ENCODE measurements around the gene SPATS2L.
"Not testable (repeated sequence)": the region's sequence is repeated elsewhere in the genome, so short reads cannot be mapped to it uniquely, and the experiment has no call there.

The SPATS2L gene

DNA sequence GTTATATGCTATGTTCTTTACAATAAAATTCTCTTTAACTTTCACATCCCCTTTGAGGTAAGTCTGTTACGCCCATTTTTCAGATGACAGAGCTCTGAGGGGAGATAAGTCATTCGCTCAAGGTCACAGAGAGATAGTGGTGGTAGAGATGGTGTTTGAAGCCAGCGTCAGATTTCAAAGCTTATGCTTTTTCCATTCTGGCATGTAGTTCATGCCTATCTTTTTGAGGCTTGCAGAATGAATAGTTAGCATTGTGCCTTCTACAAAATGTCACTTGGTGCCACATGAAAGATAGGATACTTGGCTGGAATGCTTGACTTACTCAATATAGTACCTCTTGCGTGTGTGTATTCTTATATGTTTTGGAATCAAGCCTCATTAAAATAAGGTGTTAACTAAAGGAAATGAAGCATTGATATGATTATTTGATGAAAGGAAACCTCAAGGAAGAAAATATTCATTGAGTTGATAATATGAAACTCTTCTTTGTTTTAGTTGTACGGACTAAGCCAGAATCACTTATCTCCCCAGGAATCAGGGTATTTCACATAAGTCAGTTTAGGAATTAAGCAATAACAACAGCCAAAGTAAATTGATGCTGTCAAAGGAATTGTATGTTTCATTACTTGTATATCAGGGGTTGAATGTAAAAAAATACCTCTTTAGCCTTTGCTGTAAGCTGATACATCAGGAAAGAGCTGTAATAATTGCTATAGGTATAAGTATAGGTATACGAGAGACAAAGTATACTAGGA is 15.5 kb downstream of the SPATS2L start:
- no peak for DNase-seq

DNA sequence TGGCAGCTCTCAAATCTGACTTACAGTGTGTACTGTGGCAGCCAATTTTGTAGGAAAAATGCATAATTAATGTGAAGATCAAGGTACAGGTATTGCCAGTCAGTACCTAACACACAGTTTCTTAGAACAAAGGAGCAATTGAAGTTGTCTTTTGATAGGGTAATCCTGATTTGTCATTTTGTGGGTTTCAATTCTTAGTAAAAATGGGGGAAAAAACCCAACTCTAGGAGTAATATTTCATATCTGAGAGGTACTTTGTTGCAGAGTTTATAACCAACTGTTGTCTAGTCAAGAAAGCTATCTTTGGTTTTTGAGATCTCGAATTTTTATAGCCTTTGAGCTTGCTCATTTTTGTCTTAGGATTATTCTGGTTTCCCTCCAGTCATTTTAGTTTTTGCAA is 16.1 kb downstream of the SPATS2L start:
- DNase-seq, result no peak

DNA sequence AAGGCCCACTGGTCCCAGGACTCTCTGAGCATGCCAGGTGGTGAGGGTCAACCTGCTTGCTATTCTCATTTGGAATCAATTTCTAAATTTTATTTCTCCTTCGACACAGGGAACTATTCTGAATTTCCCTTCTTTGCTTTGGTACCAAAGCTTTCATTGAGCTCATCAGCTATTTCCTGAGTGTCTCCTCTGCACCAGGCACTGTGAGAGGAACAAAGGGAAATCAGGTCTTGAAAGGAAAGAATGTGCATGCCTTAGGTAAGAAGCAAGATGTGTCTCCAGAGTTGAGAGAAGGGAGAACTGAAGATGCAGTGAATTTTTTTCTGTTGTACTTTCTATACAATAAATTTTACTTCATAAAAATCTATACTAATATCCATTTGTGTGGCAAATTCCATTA is 17.9 kb downstream of the SPATS2L start:
- DNase-seq, result no peak

DNA sequence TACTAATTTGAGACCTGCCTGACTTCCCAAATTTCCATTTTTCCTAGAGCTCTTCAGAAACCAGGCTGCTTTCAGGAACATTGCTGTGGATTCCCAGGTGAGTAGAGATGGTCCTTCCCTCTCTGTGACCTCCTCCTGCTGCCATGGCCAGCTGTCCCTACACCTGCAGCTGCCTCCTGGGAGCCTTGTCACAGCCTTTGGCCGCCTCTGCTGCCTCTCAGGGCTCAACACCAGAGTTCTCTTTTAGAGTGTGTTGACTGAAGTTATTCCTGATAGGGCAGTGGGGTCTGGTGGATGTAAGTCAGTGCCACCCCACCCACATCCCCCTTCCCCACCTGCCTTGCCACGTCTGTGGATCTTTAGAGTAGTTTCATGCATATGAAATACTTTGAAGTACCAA is 22.9 kb downstream of the SPATS2L start:
- no peak for DNase-seq

DNA sequence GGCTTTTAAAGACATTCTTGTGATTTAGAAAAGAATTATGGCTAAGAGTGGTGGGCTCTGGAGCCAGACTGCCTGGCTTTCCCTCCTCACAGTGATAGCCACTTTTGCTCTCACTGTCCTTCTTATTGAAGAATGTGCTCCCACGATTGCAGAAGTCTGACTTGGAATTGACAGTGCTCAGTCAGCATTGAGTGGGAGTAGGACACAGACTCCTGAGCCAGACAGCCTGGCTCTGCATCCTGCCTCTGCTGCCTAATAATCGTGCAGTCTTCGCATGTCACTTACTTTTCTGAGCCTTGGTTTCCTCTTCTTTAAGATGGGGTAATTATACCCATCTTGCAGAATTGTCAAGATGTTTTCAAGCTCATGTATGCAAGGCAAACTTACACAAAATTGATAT is 23.3 kb downstream of the SPATS2L start:
- DNase-seq, result no peak

DNA sequence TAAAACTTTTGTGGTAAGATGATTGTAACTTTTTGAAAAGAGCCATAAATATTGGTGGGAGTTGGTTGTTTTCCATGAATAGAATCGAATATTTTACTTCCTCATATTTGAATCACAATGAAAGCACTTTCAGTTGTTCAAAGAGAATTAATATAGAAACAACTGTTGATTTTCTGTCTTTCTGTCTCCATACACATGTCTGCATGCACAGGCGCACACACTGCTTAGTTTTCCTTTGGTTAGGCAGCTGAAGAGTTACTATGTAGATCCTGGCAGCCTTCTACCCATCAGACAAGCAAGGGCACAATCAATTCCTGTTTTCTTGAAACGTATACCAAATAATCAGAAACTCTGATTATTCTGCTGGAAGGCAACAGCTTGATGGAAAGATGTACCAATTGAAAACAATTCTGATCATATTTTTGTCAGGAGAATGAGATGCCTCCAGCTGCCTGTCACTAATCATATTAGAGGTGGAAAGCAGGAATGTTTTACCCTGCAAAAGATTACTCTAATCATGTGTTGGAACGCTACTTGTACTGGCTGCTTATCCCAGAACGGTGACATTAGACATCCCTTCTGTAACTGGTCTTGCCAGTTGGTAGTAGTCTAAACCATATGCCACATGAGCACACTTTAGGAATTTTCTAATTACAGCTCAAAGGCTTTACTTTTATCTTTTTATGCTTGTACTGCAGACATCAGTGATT is 24.0 kb downstream of the SPATS2L start:
- DNase-seq, result no peak

DNA sequence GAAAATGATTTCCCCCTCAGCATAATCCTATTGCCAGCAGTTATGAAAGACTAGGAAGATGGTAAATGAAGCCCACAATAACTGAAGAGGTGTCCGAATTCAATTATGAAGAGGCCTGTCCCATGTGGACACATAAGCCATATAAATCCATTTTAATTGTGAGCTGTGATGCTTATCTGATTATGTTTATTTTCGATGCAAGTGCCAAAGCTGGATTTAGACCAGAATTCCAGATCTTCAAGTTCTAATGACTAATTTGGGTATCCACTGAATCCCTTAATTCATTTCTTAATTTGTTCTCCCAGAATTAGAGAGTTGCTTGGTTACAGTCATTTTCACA is 24.5 kb downstream of the SPATS2L start:
- DNase-seq, result no peak

DNA sequence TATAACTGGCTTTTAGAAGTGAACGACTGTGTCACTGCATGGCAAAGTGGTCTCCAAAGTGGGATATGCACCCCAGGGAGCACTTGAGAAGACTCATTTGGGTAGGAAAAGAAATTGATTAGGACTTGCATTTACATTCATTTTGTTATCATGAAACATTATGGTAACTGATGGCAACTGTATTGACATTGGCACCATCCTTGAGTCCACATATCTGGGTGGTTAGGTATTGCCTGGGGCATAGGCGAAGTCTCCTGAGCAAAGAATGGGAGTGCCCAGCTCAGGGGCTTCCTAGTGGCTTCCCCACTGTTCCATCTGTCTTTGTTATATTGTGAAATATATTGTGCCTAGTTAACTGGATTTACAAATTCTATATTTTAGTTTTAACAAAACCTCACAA is 29.2 kb downstream of the SPATS2L start:
- DNase-seq, result no peak

DNA sequence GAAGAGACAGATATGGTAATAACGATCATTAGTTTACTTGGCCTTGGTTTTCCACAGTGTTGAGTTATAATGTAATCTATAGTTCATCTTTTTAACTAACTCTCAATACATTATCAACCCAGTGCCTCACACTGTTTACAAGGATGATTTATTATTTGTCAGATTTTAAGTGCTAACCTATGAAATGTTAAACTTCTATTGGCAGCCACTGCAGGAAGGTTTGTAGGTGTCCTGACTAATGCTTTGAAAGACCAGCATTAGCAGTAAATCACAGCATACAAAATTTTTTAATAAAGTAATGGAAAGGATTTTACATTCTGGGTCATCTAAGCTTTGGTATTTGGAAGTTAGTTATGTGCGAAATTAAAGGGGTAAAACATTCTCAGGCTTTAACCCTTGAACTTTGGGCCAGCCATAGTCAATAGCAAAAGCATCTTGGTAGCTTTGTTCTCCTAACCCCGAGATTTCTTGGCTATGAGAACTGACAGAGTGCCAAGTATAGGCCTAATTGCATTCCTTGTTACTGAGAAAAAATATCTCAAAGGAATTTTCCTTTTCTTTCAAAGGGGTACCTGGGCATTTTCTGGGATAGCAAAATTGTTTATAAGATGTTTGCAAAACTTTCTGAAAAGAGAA is 30.6 kb downstream of the SPATS2L start:
- DNase-seq, result no peak

DNA sequence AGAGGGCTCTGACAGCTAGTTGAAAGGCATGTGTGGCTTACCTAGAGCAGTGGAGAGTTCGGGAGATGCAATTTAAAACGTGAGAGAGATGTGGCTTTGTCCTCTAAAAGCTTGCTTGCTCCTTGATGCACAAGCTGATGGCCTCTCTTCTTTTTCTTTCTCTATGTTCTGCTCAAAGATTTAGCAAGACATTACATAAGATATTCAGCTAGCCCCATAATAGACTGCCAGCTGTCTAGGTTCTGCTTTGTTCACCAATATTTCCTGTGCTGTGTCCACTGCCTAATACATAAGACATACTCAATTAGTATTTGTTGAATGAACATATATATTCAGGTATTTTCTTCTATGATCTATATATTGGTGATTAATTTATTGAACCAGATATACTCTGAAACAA is 31.1 kb downstream of the SPATS2L start:
- DNase-seq, result no peak

DNA sequence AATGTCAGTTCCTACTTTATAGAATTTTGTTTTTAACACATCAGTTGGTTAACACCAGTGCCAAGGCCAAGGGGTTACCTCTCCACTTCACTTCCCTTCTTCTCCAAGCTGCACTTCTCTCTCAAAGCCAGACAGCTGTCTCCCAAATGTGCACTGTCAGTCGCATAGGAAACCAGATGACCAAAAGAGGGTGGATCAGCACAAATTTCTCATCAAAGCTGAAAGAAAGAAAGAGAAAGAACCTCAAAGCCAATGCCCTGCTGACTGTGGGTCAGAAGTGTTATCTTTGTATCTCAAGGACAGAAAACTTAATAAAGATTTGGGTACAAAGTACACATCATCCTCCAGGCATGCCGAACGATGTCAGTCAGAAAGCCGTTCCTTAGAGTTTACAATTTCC is 32.2 kb downstream of the SPATS2L start:
- no peak for DNase-seq

DNA sequence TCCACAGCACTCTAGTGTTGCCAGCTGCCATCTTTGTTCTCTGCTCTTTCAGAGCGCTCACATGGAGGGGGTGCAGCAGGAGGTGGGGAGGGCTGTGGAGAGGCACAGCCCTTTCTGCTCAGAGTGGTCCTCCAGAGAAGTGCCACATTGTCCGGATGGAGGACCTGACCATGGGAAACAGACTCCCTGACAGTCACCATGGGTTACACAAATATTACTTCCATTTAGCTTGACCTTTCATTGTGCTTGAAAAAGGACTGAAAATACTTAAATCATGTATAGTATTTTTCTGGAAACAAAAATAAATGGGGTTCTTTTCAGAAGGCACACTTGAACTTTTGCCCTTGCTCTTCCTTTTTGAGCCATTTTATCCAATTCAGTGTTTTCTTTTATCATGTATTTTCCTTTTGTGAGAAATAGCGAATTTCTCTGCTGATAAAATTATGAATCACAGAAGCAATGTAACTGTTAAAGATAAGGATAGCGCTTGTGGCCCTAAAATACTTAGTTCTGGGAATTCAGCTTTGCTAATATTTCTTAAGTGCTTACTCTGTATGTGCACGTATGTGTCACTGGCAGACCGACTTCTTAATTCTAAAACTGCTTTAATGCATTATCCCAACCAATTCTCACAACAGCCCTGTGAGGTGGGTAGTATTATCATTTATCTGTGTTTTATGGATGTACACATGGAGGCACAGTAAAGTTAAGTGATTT is 34.2 kb downstream of the SPATS2L start:
- no peak for DNase-seq

DNA sequence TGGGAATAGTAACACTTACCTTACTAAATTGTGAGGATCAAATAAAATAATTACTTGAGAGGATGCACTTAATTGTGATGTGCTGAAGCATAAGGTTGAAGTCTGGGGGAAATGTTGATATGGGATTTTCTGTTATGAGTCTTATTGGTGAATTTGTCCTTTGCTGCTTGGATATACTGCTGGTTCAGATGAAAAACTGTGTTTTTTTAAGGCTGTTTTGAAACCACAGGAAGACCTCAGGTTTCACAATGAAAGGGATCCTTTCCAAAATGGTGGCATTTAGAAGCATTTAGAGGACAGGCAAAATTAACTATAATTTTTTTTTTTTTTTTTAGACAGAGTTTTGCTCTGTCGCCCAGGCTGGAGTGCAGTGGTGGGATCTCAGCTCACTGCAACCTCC is 34.9 kb downstream of the SPATS2L start:
- DNase-seq, result no peak

DNA sequence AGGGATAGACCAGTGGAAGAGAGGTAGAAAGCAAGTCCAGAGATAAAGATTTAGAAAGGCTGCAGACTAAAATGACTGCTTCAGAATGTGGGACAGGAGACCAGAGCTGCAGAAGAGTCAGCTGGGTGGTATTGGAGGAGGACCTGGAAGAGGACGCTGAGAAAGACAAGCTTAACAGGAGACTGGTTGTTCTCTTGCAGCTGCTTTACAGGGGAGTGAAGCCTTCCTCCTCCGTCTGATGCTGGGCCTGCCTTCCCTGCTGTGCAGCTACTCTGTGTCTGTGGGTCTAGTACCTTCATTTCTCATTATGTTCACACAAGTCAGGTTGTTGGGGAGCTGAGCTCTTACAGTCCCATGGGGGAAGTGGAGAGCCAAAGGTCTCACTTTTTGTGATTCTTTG is 35.7 kb downstream of the SPATS2L start:
- DNase-seq, result no peak

DNA sequence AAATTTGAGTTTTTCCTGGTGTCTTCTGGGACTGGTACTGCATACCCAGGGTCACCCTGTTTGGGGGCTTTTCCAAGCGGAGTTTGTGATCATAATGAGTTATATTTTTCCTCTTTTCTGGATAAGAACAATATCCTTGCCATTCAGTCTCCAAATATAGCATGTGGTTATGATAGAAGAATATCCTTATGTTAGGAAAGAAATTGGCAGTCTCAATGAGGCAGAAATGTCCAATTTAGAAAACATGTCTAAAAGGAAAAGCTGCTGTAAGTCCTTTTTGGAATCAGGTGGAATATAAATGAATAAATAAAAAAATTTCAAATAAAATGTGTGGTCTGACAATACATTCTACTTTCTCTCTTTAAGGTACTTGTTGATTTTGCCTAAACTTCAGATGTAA is 36.2 kb downstream of the SPATS2L start:
- DNase-seq, result no peak

DNA sequence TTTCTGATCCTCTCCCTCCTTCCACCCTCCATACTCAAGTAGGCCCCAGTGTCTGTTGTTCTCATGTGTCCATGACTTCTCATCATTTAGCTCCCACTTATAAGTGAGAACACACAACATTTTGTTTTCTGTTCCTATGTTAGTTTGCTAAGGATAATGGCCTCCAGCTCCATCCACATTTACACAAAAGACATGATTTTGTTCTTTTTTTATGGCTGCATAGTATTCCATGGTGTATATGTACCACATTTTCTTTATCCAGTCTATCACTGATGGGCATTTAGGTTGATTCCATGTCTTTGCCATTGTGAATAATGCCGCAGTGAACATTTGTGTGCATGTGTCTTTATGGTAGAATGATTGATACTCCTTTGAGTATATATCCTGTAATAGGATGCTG is 37.7 kb downstream of the SPATS2L start:
- DNase-seq, result not testable (repeated sequence)

DNA sequence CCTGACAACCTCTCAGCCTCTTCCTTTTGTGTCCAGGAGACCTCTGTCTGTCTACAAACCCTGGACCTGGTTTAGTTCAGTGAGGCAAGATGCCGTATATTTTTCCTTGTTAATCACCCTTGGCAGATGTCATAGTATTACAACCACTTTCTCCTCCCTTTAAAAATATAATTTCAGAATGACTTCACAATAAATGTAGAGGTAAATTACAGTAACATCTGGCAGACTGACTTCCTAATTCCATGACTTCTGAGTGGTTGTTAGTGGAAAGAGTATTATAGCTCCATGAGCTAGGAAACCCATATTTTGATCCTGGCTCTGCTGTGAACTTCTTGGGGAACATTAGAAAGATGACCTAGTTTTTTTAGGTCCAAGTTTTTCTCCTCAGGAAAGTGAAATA is 39.5 kb downstream of the SPATS2L start:
- no peak for DNase-seq

DNA sequence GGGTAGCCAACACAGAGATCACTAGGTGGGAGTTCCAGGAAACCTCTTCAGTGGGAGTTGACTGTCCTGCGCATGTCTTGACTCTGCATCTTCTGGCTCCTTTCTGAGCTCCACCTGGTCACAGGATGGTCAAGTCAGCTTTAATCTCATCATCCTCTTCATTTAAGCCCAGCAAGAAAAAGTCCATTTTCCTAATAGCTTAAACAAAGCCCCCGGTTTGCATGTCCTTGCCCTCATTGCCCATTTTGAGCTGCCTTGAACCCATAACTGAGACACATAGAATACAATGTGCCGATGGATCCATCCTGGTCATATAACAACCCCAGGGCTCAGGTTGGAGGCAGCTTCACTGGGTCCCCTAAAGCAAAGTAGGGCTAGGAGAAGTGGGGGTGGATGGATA is 40.8 kb downstream of the SPATS2L start:
- no peak for DNase-seq

DNA sequence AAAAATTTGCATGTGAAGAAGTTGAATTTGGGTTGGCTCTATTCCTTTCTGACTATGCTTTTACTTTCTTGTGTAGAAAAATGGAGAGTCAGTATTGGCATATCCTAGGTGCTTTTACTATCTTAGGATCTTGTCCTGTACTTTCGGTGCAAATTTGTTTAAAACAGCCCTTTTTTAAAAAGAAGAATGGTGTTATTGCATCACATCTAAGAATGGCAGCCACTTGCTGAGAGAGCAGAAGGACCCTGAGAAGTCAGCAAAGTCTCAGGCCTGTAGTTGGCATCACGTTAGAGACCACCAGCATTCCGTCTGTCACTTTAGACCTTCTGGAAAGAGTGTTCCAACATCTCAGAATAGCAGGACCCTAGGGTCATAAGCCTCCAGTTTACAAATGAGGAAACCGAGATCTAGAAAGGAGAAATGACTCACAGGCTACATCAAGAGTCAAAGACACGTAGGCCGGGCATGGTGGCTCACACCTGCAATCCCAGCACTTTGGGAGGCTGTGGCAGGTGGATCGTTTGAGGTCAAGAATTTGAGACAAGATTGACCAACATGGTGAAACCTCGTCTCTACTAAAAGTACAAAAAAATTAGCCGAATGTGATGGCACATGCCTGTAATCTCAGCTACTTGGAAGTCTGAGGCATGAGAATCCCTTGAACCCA is 42.5 kb downstream of the SPATS2L start:
- no peak for DNase-seq

DNA sequence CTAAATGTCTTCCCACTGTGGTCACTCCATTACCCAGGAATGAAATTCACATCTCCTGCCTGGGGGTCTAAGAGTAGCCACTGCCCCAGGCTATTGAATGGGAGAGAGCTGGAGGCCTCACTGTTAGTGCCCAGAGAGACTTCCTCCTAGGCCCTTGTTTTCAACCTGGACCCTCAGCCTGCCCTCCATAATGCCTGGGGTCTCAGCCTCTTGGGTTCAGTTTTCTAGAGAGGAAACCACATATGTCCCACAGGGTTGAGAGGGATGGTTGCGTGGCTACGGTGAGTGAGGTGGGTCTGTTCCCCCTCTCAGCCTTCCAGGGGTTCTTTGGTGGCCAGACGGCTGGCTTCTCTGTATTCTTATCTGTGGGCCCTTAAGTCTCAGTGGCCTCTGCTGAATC is 43.4 kb downstream of the SPATS2L start:
- no peak for DNase-seq

DNA sequence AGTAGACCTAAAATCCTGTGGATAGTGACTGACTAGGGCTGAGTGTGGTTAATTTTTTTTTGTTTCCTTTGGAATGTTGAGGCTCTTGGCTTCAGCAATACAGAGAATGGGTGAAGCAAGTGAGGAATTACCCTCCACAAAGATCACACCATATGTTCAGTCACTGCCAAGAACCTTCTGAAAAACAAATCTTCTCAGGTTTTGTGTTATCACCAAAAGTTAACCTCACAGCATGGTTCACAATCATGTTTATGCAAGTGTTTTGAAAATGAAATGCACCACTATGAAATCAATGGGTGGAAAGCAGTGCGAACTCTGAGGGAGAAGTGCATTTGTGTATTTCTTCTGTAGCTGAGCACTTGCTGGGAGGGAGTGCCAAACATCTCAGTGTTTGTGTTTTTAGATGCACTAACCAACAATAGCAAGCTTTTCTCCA is 44.4 kb downstream of the SPATS2L start:
- no peak for DNase-seq

DNA sequence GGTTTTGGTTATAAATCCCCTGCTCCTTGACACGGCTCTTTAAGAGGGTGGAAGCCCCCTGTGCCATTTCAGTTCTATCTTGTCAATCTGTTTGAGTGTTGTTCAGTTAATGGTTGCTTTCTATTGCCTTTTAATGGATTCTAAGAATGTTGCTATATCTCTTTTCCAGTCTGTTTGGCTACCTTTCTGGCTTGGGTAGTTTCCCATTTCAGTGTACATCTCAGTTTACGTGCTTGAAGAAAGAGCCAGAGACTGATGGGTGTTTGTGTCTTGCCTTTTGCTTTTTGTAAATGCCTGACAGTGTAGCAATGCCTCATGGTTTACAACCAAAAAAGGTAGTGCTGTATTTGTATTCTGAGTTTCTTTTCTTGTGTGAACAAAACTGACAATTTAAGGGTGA is 45.3 kb downstream of the SPATS2L start:
- no peak for DNase-seq

DNA sequence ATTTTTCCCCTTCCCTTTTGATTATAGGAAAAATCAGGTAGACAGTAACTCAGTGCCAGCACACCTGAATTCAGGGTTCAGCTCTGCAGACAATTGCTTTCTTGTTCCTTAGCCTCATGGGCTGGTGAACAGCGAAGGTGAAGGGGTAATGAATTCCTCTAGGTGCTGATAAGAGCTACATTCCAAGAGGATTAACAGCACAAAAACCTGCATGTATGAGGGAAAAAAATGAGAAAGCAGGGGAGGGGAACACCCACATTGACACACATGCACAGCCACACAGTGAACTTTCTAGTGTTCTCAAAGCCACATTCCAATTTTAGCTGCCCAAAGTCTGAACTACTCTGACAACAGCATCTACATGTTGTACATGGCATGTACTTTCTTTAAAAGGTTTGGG is 46.1 kb downstream of the SPATS2L start:
- DNase-seq, result no peak

All from femur (tissue), 1 donor.